Fibroblast of mammary gland (primary cell): ENCODE measurements around the gene PRKAG2.

ENCODE experiments used
- DNase-seq: peaks from one replicate; pipeline ENCODE4 v3.0.0-alpha.2; 2010; ENCODE audit warnings: low read depth
- H3K4me3 ChIP-seq: 2 replicates; pipeline ENCODE4 v1.5.1; 2011; ENCODE audit warnings: low read depth, mild to moderate bottlenecking, low read length, moderate library complexity; ENCODE audit not compliant: control insufficient read depth
- CTCF ChIP-seq: conservative IDR thresholded peaks from 2 replicates; pipeline ENCODE4 v1.5.1; 2011; ENCODE audit warnings: low read depth, low read length, inconsistent platforms; ENCODE audit not compliant: control insufficient read depth, insufficient read depth

PRKAG2 gene

GRCh38 chr7:151813445-151813844 is 63.5 kb downstream of the PRKAG2 start:
- no peak overlapping the region for H3K4me3 ChIP-seq
- DNase-seq, result no peak
- TF ChIP-seq CTCF, result no peak

- no peak for TF ChIP-seq CTCF
- no peak overlapping the region for H3K4me3 ChIP-seq
- DNase-seq, result no peak
These were observed 63.9 kb downstream of the PRKAG2 start for GRCh38 chr7:151812967-151813366.

- no peak overlapping the region for H3K4me3 ChIP-seq
- no peak for DNase-seq
- no peak for TF ChIP-seq CTCF
These were observed 66.3 kb downstream of the PRKAG2 start for GRCh38 chr7:151810441-151811232.

GRCh38 chr7:151809864-151810170 is 67.1 kb downstream of the PRKAG2 start:
- no peak overlapping the region for H3K4me3 ChIP-seq
- no peak for DNase-seq
- no peak for TF ChIP-seq CTCF

- TF ChIP-seq CTCF, result no peak
- H3K4me3 ChIP-seq, result no peak overlapping the region
- no peak for DNase-seq
These were observed 67.6 kb downstream of the PRKAG2 start for GRCh38 chr7:151809146-151809863.

- no peak overlapping the region for H3K4me3 ChIP-seq
- TF ChIP-seq CTCF, result no peak
- no peak for DNase-seq
These were observed 68.3 kb downstream of the PRKAG2 start for GRCh38 chr7:151808400-151809145.
